OCI-M2 (cell line): ENCODE data around the gene MORC2.

ENCODE experiments used
- DNase-seq: peaks from one replicate; lab custom pipeline; 2025; ENCODE audit not compliant: unreplicated experiment; lab: John Stamatoyannopoulos, UW

Gene MORC2

GRCh38 chr22:30968015-30968923, at the start of gene MORC2:
TSS of gene MORC2 (minus strand) at chr22:30968774. CDS start at chr22:30967889, 885 bp downstream.
- no peak for DNase-seq

GRCh38 chr22:31005535-31005934, 37.0 kb upstream of the MORC2 start:
- no peak for DNase-seq

GRCh38 chr22:31001124-31001770, 32.7 kb upstream of the MORC2 start:
- no peak for DNase-seq

- no peak for DNase-seq
Observed at GRCh38 chr22:30998329-30998728, 29.8 kb upstream of the MORC2 start.

- DNase-seq, result no peak
Observed at GRCh38 chr22:30996462-30996861, 27.9 kb upstream of the MORC2 start.

GRCh38 chr22:30994960-30995359, 26.4 kb upstream of the MORC2 start:
- no peak for DNase-seq

- no peak for DNase-seq
Observed at GRCh38 chr22:30992565-30992964, 24.0 kb upstream of the MORC2 start.

GRCh38 chr22:30990690-30991089, 22.1 kb upstream of the MORC2 start:
- no peak for DNase-seq

- no peak for DNase-seq
Observed at GRCh38 chr22:30989474-30989873, 20.9 kb upstream of the MORC2 start.

- DNase-seq, result no peak
Observed at GRCh38 chr22:30985561-30986208, 17.1 kb upstream of the MORC2 start.

GRCh38 chr22:30984317-30984716, 15.7 kb upstream of the MORC2 start:
- no peak for DNase-seq

- DNase-seq, result no peak
Observed at GRCh38 chr22:30982512-30982911, 13.9 kb upstream of the MORC2 start.

- no peak for DNase-seq
Observed at GRCh38 chr22:30979932-30980331, 11.4 kb upstream of the MORC2 start.

- no peak for DNase-seq
Observed at GRCh38 chr22:30978304-30978962, 9.9 kb upstream of the MORC2 start.

- no peak for DNase-seq
Observed at GRCh38 chr22:30970356-30970746, 1.8 kb upstream of the MORC2 start.

- DNase-seq, result no peak
Observed at GRCh38 chr22:30969532-30970355, 1.2 kb upstream of the MORC2 start.

GRCh38 chr22:30968924-30969531, 454 bp upstream of the MORC2 start, which contains the start of gene TUG1:
TSS of gene TUG1 (plus strand) at chr22:30969265.
- peak; percentile 47 for DNase-seq

GRCh38 chr22:30964858-30965257, 3.7 kb downstream of the MORC2 start:
- DNase-seq, result no peak

GRCh38 chr22:30955153-30955552, 13.4 kb downstream of the MORC2 start:
- no peak for DNase-seq

GRCh38 chr22:30953206-30953605, 15.4 kb downstream of the MORC2 start:
- no peak for DNase-seq
